Stimulated activated CD4-positive, alpha-beta T cell treated with anti-CD3 and anti-CD28 coated beads, Interleukin-4, amount 100 ng/mL, for 1 hour (primary cell): Measurements from ENCODE around the gene PLPPR1.

Experiments
- DNase-seq: peaks from one replicate; pipeline ENCODE4 v3.0.0-alpha.2; 2020

PLPPR1 gene

GRCh38 chr9:101128623-101129022 lies 100.1 kb downstream of the PLPPR1 start:
- no peak for DNase-seq

- no peak for DNase-seq
Observed at GRCh38 chr9:101130054-101130453, 101.5 kb downstream of the PLPPR1 start.

- DNase-seq, result no peak
Observed at GRCh38 chr9:101131326-101131725, 102.8 kb downstream of the PLPPR1 start.

- DNase-seq, result no peak
Observed at GRCh38 chr9:101132801-101133200, 104.3 kb downstream of the PLPPR1 start.

- DNase-seq, result no peak
Observed at GRCh38 chr9:101138509-101138908, 110.0 kb downstream of the PLPPR1 start.

- DNase-seq, result no peak
Observed at GRCh38 chr9:101139082-101139481, 110.6 kb downstream of the PLPPR1 start.

GRCh38 chr9:101140764-101141163 lies 112.2 kb downstream of the PLPPR1 start:
- DNase-seq, result no peak

- DNase-seq, result no peak
Observed at GRCh38 chr9:101146508-101146907, 118.0 kb downstream of the PLPPR1 start.

- no peak for DNase-seq
Observed at GRCh38 chr9:101148344-101148743, 119.8 kb downstream of the PLPPR1 start.

- no peak for DNase-seq
Observed at GRCh38 chr9:101158361-101158760, 129.8 kb downstream of the PLPPR1 start.

GRCh38 chr9:101162231-101162630 lies 133.7 kb downstream of the PLPPR1 start:
- no peak for DNase-seq

GRCh38 chr9:101165131-101165530 lies 136.6 kb downstream of the PLPPR1 start:
- no peak for DNase-seq

- DNase-seq, result no peak
Observed at GRCh38 chr9:101167490-101168134, 139.1 kb downstream of the PLPPR1 start.

- no peak for DNase-seq
Observed at GRCh38 chr9:101172616-101173015, 144.1 kb downstream of the PLPPR1 start.

GRCh38 chr9:101173907-101174306 lies 145.4 kb downstream of the PLPPR1 start:
- no peak for DNase-seq

GRCh38 chr9:101176384-101176783 lies 147.9 kb downstream of the PLPPR1 start:
- DNase-seq, result no peak

- DNase-seq, result no peak
Observed at GRCh38 chr9:101184813-101185278, 156.3 kb downstream of the PLPPR1 start.

- no peak for DNase-seq
Observed at GRCh38 chr9:101191723-101192122, 163.2 kb downstream of the PLPPR1 start.

- no peak for DNase-seq
Observed at GRCh38 chr9:101197026-101197425, 168.5 kb downstream of the PLPPR1 start.

- no peak for DNase-seq
Observed at GRCh38 chr9:101200852-101201251, 172.3 kb downstream of the PLPPR1 start.

- no peak for DNase-seq
Observed at GRCh38 chr9:101201630-101202029, 173.1 kb downstream of the PLPPR1 start.

GRCh38 chr9:101209670-101210069 lies 181.1 kb downstream of the PLPPR1 start:
- no peak for DNase-seq

GRCh38 chr9:101212661-101213060 lies 184.1 kb downstream of the PLPPR1 start:
- DNase-seq, result no peak

- DNase-seq, result no peak
Observed at GRCh38 chr9:101219030-101219429, 190.5 kb downstream of the PLPPR1 start.

- no peak for DNase-seq
Observed at GRCh38 chr9:101220341-101220740, 191.8 kb downstream of the PLPPR1 start.
